H1 (cell line): ENCODE measurements around the gene NDST3. TPM values are rescaled to one million over a fixed set of nuclear protein-coding genes. Genes with fewer than 3 reads are reported as not detected.

Experiments
- TBP ChIP-seq: IDR thresholded peaks from 2 replicates; pipeline ENCODE4 v1.6.1; 2011; ENCODE audit warnings: low read depth, low read length, improper control_type of control experiment
- polyA plus RNA-seq, 7 experiments: library from polyadenylated mRNA; depleted of rRNA in 3 of 7; stranded (reverse) in 5 of 7; unstranded in 2 of 7; fragments of >200 nt in 5 of 7; fragments of 200-250 nt in 2 of 7; gene quantifications; 1 replicate in 5 of 7; 2 replicates in 1 of 7; 4 replicates in 1 of 7; pipeline versions ENCODE4 v1.2.1 to v1.2.3, GENCODE V29; 2011 to 2013; ENCODE audit warnings: missing spikeins in 2 of 7, mixed read lengths in 2 of 7
- total RNA-seq: library from RNA; stranded (reverse); fragmentation: NEBNext Ultra II Directional; extraction: Animal tissue kit (Norgen Biotek cat#: 25700); gene quantifications from 2 replicates; pipeline ENCODE4 v1.2.1, GENCODE V29; 2021

The NDST3 gene
- total and polyA plus RNA-seq, 2 of the 8 experiments (the other 6 are each of a cell fraction or from before 2014, with no cell fraction given), result 0.35 to 0.60 TPM

GRCh38 chr4:118280501-118281218 lies 246.4 kb downstream of the NDST3 start (continued):
- TF ChIP-seq TBP, result no peak
